HEK293 (cell line): ENCODE measurements around the gene DDX52.

Experiments
- ATF2 ChIP-seq: fragments of 450-650 bp; formaldehyde crosslinking; IDR thresholded peaks from 2 replicates; pipeline ENCODE4 v1.5.1; 2016; ENCODE audit warnings: missing biosample characterization, missing genetic modification characterization, low read depth
- EGR2 ChIP-seq: fragments of 450-650 bp; formaldehyde crosslinking; IDR thresholded peaks from 2 replicates; pipeline ENCODE4 v1.5.1; 2016; ENCODE audit warnings: low read depth, missing biosample characterization, missing genetic modification characterization
- HOXD13 ChIP-seq: sonication (generic); formaldehyde crosslinking; IDR thresholded peaks from 2 replicates; pipeline ENCODE4 v1.8.0; 2022; ENCODE audit warnings: missing genetic modification reagents, borderline replicate concordance
- PRDM1 ChIP-seq: fragments of 450-650 bp; formaldehyde crosslinking; IDR thresholded peaks from 2 replicates; pipeline ENCODE4; 2016; ENCODE audit warnings: missing biosample characterization, missing genetic modification characterization
- SALL2 ChIP-seq: fragments of 450-650 bp; formaldehyde crosslinking; IDR thresholded peaks from 2 replicates; pipeline ENCODE4 v1.5.0; 2017; ENCODE audit warnings: missing biosample characterization, mild to moderate bottlenecking, missing genetic modification characterization, borderline replicate concordance
- WT1 ChIP-seq: fragments of 450-650 bp; formaldehyde crosslinking; IDR thresholded peaks from 2 replicates; pipeline ENCODE4 v1.5.1; 2016; ENCODE audit warnings: missing biosample characterization, missing genetic modification characterization
- ZBTB49 ChIP-seq: fragments of 450-650 bp; formaldehyde crosslinking; IDR thresholded peaks from 2 replicates; pipeline ENCODE4 v1.5.1; 2016; ENCODE audit warnings: missing biosample characterization, missing genetic modification characterization, low read depth
- ZBTB6 ChIP-seq: fragments of 450-650 bp; formaldehyde crosslinking; IDR thresholded peaks from 2 replicates; pipeline ENCODE4 v1.5.1; 2017; ENCODE audit warnings: missing biosample characterization, missing genetic modification characterization
- ZEB2 ChIP-seq: fragments of 450-650 bp; formaldehyde crosslinking; IDR thresholded peaks from 2 replicates; pipeline ENCODE4 v1.5.1; 2016; ENCODE audit warnings: missing biosample characterization, missing genetic modification characterization
- ZFP69B ChIP-seq: fragments of 450-650 bp; formaldehyde crosslinking; IDR thresholded peaks from 2 replicates; pipeline ENCODE4 v1.5.1; 2016; ENCODE audit warnings: missing biosample characterization, missing genetic modification characterization
- ZNF112 ChIP-seq: fragments of 450-650 bp; formaldehyde crosslinking; IDR thresholded peaks from 2 replicates; pipeline ENCODE4 v1.5.0; 2017; ENCODE audit warnings: missing biosample characterization, missing genetic modification characterization
- ZNF132 ChIP-seq: fragments of 450-650 bp; formaldehyde crosslinking; IDR thresholded peaks from 2 replicates; pipeline ENCODE4 v1.5.1; 2017; ENCODE audit warnings: missing biosample characterization, missing genetic modification characterization, borderline replicate concordance
- ZNF155 ChIP-seq: fragments of 450-650 bp; formaldehyde crosslinking; IDR thresholded peaks from 2 replicates; pipeline ENCODE4 v1.5.1; 2016; ENCODE audit warnings: missing biosample characterization, missing genetic modification characterization
- ZNF2 ChIP-seq: fragments of 450-650 bp; formaldehyde crosslinking; IDR thresholded peaks from 2 replicates; pipeline ENCODE4 v1.5.1; 2016; ENCODE audit warnings: missing biosample characterization, missing genetic modification characterization
- ZNF221 ChIP-seq: fragments of 450-650 bp; formaldehyde crosslinking; IDR thresholded peaks from 2 replicates; pipeline ENCODE4 v1.5.1; 2017; ENCODE audit warnings: missing biosample characterization, missing genetic modification characterization, borderline replicate concordance
- ZNF23 ChIP-seq: fragments of 450-650 bp; formaldehyde crosslinking; IDR thresholded peaks from 2 replicates; pipeline ENCODE4 v1.5.1; 2016; ENCODE audit warnings: missing biosample characterization, missing genetic modification characterization, borderline replicate concordance
- ZNF350 ChIP-seq: fragments of 450-650 bp; formaldehyde crosslinking; IDR thresholded peaks from 2 replicates; pipeline ENCODE4 v1.5.0; 2017; ENCODE audit warnings: missing biosample characterization, mild to moderate bottlenecking, missing genetic modification characterization
- ZNF404 ChIP-seq: fragments of 450-650 bp; formaldehyde crosslinking; IDR thresholded peaks from 2 replicates; pipeline ENCODE4 v1.5.1; 2017; ENCODE audit warnings: missing biosample characterization, missing genetic modification characterization
- ZNF473 ChIP-seq: fragments of 450-650 bp; formaldehyde crosslinking; IDR thresholded peaks from 2 replicates; pipeline ENCODE4 v1.5.1; 2017; ENCODE audit warnings: missing biosample characterization, missing genetic modification characterization
- ZNF571 ChIP-seq: fragments of 450-650 bp; formaldehyde crosslinking; IDR thresholded peaks from 2 replicates; pipeline ENCODE4 v1.5.0; 2017; ENCODE audit warnings: missing biosample characterization, missing genetic modification characterization
- ZNF654 ChIP-seq: fragments of 450-650 bp; formaldehyde crosslinking; IDR thresholded peaks from 2 replicates; pipeline ENCODE4 v1.5.1; 2016; ENCODE audit warnings: low read depth, missing biosample characterization, missing genetic modification characterization
- ZNF670 ChIP-seq: fragments of 450-650 bp; formaldehyde crosslinking; IDR thresholded peaks from 2 replicates; pipeline ENCODE4 v1.5.1; 2016; ENCODE audit warnings: missing biosample characterization, missing genetic modification characterization, low read depth
- ZNF76 ChIP-seq: fragments of 450-650 bp; formaldehyde crosslinking; IDR thresholded peaks from 2 replicates; pipeline ENCODE4; 2016; ENCODE audit warnings: low read depth, missing biosample characterization, missing genetic modification characterization, borderline replicate concordance
- ZXDB ChIP-seq: fragments of 450-650 bp; formaldehyde crosslinking; IDR thresholded peaks from 2 replicates; pipeline ENCODE4 v1.5.1; 2016; ENCODE audit warnings: missing biosample characterization, missing genetic modification characterization
- TF ChIP-seq, protein P1 (sequence below): fragments of 450-650 bp; formaldehyde crosslinking; IDR thresholded peaks from 2 replicates; pipeline ENCODE4 v1.5.0; 2017; ENCODE audit warnings: missing biosample characterization, missing genetic modification characterization, borderline replicate concordance
- TF ChIP-seq, protein P2 (sequence below): fragments of 450-650 bp; formaldehyde crosslinking; optimal IDR thresholded peaks from 2 replicates; pipeline ENCODE3; 2016; ENCODE audit warnings: missing biosample characterization, mild to moderate bottlenecking, missing genetic modification characterization
- TF ChIP-seq, protein P3 (sequence below): fragments of 450-650 bp; formaldehyde crosslinking; IDR thresholded peaks from 2 replicates; pipeline ENCODE4 v1.5.1; 2016; ENCODE audit warnings: missing biosample characterization, missing genetic modification characterization, borderline replicate concordance

The DDX52 gene

DNA sequence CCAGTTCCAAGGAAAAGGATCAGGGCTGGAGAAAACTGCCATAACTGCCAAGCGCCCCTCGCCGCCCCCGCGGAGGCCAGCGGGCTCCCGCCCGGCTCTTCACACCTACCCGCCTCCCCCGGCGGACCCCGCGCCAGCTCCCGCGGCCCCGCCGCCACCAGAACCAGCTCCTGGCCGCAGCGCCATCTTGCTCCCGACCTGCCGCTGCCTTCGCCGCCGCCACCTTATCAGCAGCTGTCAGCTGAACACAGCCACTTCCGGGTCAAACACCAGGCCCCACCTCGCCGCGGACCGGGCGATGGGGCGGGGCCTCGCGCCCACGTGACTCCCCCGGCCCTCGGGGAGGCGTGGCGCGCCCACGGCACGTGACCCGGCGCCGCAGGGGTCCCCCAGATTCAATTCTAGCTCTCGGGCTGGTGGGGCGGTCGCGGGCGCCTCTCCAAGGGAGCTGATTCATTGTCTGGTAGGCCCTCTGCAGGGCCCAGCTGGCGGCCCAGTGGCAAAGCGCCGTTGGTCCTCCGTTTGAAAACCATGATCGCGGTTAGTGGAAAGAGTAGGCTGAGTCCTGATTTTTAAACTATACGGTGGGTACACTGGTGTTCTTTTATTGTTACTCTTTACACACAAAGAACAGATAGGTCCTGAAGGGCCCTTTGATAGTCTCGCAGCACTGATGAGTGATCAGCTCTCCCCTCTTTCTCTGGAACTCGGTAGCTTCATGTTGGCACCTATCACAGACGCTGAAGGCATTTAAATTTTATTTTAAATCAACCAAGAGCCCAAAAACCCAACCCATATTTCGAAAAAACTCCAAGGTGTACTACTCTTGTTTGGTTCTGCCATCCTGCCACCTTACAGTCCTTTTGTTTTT, 33.8 kb downstream of the DDX52 start, which contains the start of gene SYNRG (continued):
- TF ChIP-seq SALL2 (tag by site-specific recombination): no peak
- TF ChIP-seq ATF2: no peak
- TF ChIP-seq ZNF155 (tag by site-specific recombination): no peak
- TF ChIP-seq EGR2 (tag by site-specific recombination): peak; percentile 54; the same call in 1 of the 2 replicates
- no peak for TF ChIP-seq ZNF670 (tag by site-specific recombination)
- TF ChIP-seq ZEB2 (tag by site-specific recombination): 0 out of 2 replicates have a peak, but pooled peaks have one; percentile 32
- TF ChIP-seq ZNF221 (tag by site-specific recombination): no peak
- TF ChIP-seq ZBTB49: no peak
- no peak for TF ChIP-seq ZNF473 (tag by site-specific recombination)
- no peak for TF ChIP-seq ZNF132 (tag by site-specific recombination)
- no peak for TF ChIP-seq PRDM1 (tag by site-specific recombination)
- peak; percentile 86; the same call in 1 of the 2 replicates for TF ChIP-seq ZNF76
- TF ChIP-seq ZBTB6 (tag by site-specific recombination): peak; percentile 40; the same call in 1 of the 2 replicates
- TF ChIP-seq ZNF23 (tag by site-specific recombination): no peak
- TF ChIP-seq ZNF571 (tag by site-specific recombination): no peak
- no peak; the same call in 1 of the 2 replicates for TF ChIP-seq ZFP69B
- TF ChIP-seq, protein P1, sequence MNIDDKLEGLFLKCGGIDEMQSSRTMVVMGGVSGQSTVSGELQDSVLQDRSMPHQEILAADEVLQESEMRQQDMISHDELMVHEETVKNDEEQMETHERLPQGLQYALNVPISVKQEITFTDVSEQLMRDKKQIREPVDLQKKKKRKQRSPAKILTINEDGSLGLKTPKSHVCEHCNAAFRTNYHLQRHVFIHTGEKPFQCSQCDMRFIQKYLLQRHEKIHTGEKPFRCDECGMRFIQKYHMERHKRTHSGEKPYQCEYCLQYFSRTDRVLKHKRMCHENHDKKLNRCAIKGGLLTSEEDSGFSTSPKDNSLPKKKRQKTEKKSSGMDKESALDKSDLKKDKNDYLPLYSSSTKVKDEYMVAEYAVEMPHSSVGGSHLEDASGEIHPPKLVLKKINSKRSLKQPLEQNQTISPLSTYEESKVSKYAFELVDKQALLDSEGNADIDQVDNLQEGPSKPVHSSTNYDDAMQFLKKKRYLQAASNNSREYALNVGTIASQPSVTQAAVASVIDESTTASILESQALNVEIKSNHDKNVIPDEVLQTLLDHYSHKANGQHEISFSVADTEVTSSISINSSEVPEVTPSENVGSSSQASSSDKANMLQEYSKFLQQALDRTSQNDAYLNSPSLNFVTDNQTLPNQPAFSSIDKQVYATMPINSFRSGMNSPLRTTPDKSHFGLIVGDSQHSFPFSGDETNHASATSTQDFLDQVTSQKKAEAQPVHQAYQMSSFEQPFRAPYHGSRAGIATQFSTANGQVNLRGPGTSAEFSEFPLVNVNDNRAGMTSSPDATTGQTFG (tag by site-specific recombination): no peak
- no peak for TF ChIP-seq ZNF112 (tag by site-specific recombination)
- TF ChIP-seq ZNF350 (tag by site-specific recombination): no peak
- no peak for TF ChIP-seq HOXD13 (CRISPR knock-in tag)
- no peak for TF ChIP-seq ZXDB
- TF ChIP-seq ZNF654 (tag by site-specific recombination): peak; percentile 21; the same call in 1 of the 2 replicates
- no peak for TF ChIP-seq ZNF404 (tag by site-specific recombination)
- TF ChIP-seq ZNF2 (tag by site-specific recombination): no peak
- TF ChIP-seq, protein P2, sequence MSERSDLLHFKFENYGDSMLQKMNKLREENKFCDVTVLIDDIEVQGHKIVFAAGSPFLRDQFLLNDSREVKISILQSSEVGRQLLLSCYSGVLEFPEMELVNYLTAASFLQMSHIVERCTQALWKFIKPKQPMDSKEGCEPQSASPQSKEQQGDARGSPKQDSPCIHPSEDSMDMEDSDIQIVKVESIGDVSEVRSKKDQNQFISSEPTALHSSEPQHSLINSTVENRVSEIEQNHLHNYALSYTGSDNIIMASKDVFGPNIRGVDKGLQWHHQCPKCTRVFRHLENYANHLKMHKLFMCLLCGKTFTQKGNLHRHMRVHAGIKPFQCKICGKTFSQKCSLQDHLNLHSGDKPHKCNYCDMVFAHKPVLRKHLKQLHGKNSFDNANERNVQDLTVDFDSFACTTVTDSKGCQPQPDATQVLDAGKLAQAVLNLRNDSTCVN (tag by site-specific recombination): peak; percentile 72
- TF ChIP-seq, protein P3, sequence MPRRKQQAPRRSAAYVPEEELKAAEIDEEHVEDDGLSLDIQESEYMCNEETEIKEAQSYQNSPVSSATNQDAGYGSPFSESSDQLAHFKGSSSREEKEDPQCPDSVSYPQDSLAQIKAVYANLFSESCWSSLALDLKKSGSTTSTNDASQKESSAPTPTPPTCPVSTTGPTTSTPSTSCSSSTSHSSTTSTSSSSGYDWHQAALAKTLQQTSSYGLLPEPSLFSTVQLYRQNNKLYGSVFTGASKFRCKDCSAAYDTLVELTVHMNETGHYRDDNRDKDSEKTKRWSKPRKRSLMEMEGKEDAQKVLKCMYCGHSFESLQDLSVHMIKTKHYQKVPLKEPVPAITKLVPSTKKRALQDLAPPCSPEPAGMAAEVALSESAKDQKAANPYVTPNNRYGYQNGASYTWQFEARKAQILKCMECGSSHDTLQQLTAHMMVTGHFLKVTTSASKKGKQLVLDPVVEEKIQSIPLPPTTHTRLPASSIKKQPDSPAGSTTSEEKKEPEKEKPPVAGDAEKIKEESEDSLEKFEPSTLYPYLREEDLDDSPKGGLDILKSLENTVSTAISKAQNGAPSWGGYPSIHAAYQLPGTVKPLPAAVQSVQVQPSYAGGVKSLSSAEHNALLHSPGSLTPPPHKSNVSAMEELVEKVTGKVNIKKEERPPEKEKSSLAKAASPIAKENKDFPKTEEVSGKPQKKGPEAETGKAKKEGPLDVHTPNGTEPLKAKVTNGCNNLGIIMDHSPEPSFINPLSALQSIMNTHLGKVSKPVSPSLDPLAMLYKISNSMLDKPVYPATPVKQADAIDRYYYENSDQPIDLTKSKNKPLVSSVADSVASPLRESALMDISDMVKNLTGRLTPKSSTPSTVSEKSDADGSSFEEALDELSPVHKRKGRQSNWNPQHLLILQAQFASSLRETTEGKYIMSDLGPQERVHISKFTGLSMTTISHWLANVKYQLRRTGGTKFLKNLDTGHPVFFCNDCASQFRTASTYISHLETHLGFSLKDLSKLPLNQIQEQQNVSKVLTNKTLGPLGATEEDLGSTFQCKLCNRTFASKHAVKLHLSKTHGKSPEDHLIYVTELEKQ (tag by site-specific recombination): no peak
- TF ChIP-seq WT1 (tag by site-specific recombination): no peak
